IPS-15b (cell line): ENCODE results near the gene ANO7.

Experiments
- H3K27me3 ChIP-seq: one replicate; pipeline ENCODE4 v1.6.1; 2013; ENCODE audit warnings: low read length; ENCODE audit not compliant: control insufficient read depth, insufficient read depth
- H3K36me3 ChIP-seq: one replicate; pipeline ENCODE4 v1.6.1; 2013; ENCODE audit warnings: low read length; ENCODE audit not compliant: control insufficient read depth, insufficient read depth
- H3K4me1 ChIP-seq: one replicate; pipeline ENCODE4 v1.6.1; 2013; ENCODE audit warnings: mild to moderate bottlenecking, low read length; ENCODE audit not compliant: control insufficient read depth, insufficient read depth
- H3K4me3 ChIP-seq: one replicate; pipeline ENCODE4 v1.5.1; 2013; ENCODE audit warnings: low read depth, low read length
- H3K9ac ChIP-seq: one replicate; pipeline ENCODE4 v1.6.1; 2013; ENCODE audit warnings: low read depth, mild to moderate bottlenecking, low read length
- H3K9me3 ChIP-seq: one replicate; pipeline ENCODE4 v1.6.1; 2013; ENCODE audit warnings: mild to moderate bottlenecking, low read length; ENCODE audit not compliant: control insufficient read depth, insufficient read depth

ANO7 gene

DNA sequence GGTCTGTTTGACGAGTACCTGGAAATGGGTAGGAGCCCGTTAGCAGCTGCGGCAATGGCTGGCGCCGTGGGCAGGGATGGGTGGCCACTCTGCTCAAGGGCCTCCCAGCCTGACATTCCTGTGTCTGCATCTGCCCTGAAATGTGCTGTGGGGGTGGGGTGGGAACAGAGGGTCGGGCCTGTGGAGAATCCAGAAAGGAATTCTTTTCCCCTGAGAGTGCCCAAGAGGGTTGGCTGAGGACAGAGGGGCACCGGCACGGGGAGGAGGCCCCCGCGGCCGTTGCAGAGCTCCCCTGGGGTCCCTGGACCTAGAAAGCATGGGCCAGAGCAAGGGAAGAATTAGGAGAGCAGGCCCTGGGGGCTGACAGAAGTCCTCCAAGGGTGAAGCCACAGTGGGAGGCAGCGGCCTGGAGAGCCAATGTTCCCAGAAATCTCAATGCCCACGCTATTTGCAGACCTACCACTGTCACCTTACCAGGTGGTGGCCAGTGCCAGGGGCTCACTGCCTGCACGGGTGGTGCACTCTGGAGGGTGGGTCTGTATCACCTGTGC lies 27.8 kb downstream of the ANO7 start:
- no peak overlapping the region for H3K4me3 ChIP-seq
- H3K9ac ChIP-seq, result no peak overlapping the region
- H3K9me3 ChIP-seq, result no peaks in the 10 kb centered on the region
- H3K27me3 ChIP-seq, result no peaks in the 10 kb centered on the region
- no peaks in the 10 kb centered on the region for H3K36me3 ChIP-seq
- H3K4me1 ChIP-seq, result no peaks in the 10 kb centered on the region

DNA sequence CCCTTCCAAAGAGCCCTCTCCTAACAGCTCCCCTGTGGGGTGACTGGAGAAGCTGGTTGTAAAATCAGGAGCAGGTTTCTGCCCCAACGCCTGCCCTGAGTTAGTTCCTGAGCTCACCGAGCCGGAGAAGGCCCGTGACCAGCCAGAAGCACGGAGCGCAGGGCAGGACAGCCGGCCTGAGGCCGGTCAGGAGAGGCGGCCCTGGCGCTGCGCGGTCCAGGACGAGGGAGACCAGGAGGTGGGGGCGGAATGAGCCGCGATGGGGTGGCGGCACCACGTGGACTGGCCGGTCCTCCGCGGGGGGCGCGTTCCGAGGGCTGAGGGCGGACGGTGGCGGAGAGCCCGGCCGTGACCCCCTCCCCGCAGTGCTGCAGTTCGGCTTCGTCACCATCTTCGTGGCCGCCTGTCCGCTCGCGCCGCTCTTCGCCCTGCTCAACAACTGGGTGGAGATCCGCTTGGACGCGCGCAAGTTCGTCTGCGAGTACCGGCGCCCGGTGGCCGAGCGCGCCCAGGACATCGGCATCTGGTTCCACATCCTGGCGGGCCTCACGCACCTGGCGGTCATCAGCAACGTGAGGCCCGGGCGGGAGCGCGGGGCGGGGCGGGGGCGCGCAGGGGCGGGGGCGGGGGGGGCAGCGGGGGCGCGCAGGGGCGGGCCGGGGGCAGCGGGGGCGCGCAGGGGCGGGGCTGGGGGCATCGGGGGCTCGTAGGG lies 29.0 kb downstream of the ANO7 start:
- Histone ChIP-seq H3K9me3 (no peaks in the 10 kb centered on the region), H3K27me3 (no peaks in the 10 kb centered on the region), H3K4me3 (peak overlapping the region; percentile 61), H3K9ac (peak overlapping the region; percentile 37), H3K36me3 (no peaks in the 10 kb centered on the region), H3K4me1 (no peaks in the 10 kb centered on the region)

DNA sequence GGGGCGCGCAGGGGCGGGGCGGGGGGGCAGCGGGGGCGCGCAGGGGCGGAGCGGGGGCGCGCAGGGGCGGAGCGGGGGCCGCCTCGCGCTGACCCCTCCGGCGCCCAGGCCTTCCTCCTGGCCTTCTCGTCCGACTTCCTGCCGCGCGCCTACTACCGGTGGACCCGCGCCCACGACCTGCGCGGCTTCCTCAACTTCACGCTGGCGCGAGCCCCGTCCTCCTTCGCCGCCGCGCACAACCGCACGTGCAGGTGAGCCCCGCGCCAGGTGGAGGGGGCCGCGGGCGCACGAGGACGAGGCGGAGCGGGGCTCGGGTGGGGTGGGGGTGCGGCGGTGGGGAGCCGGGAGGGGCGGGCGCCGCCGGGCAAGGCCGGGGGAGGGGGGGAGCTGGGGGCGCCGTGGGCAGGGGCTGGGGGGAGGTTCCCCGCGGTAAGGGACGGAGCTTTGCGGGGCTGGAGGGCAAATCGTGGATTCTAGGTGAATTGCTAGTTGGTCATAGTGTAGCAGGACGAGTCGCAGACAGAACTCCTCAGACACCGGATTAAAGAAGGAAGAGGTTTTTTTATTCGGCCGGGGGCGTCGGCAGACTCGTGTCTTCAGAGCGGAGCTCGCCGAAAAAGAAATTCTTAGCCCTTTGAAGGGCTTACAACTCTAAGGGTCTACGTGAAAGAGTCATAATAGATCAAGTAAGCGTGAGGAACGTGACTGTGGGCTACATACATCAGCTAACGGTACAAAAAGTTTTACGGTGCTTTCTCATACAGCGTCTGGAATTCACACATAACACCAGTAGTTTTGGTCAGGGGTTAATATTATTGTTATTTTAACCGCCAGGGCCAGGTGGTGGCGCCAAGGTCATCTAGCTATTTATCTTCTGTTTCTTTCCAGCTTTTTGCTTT lies 29.9 kb downstream of the ANO7 start:
- Histone ChIP-seq H3K27me3 (no peaks in the 10 kb centered on the region), H3K4me3 (peak overlapping the region; percentile 71), H3K9me3 (no peaks in the 10 kb centered on the region), H3K36me3 (no peaks in the 10 kb centered on the region), H3K4me1 (no peaks in the 10 kb centered on the region), H3K9ac (no peak overlapping the region)

DNA sequence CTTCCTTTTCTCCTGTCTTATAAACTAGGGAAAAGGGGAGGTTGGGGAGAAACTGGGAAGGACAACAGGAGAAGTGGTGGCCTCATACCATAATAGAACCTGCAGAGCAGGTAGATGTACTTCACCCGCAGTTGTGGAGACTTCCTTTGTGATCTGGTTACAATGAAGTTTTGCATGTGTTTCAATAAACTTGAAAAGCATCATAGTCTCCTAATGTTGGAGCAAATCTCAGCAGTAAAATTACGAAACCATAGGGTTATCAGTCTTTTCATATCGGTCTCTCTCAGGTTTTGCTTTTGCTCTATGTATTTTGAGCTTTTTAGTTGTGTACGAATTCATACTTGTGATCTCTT lies 30.5 kb downstream of the ANO7 start:
- Histone ChIP-seq H3K27me3 (no peaks in the 10 kb centered on the region), H3K9me3 (no peaks in the 10 kb centered on the region), H3K4me1 (no peaks in the 10 kb centered on the region), H3K9ac (no peak overlapping the region), H3K36me3 (no peaks in the 10 kb centered on the region), H3K4me3 (peak overlapping the region; percentile 71)

DNA sequence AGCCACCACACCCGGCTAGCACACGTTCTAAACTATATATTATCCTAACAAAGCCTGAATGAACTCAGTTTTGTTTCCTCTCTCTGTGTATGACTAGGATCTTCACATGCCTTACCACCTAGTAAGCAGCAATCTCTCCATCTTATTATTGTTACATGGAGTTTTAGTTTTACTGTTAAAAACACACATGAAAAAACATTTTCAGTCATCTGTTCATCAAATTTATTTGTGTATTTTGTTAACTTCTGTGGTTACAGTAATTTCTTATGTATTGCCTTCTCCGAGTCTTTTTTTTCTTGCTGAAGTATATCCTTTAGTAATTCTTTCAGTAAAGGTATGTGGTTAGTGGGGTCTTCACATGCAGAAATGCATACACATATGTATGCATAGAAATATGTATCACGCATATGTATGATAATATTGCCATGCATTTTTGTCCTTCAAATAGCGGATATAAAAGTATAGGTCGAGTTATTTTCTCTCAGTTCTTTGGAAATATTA lies 31.4 kb downstream of the ANO7 start:
- H3K9ac ChIP-seq, result no peak overlapping the region
- H3K4me3 ChIP-seq, result no peak overlapping the region
- peaks cover under 1% of the 10 kb centered on the region for H3K36me3 ChIP-seq

DNA sequence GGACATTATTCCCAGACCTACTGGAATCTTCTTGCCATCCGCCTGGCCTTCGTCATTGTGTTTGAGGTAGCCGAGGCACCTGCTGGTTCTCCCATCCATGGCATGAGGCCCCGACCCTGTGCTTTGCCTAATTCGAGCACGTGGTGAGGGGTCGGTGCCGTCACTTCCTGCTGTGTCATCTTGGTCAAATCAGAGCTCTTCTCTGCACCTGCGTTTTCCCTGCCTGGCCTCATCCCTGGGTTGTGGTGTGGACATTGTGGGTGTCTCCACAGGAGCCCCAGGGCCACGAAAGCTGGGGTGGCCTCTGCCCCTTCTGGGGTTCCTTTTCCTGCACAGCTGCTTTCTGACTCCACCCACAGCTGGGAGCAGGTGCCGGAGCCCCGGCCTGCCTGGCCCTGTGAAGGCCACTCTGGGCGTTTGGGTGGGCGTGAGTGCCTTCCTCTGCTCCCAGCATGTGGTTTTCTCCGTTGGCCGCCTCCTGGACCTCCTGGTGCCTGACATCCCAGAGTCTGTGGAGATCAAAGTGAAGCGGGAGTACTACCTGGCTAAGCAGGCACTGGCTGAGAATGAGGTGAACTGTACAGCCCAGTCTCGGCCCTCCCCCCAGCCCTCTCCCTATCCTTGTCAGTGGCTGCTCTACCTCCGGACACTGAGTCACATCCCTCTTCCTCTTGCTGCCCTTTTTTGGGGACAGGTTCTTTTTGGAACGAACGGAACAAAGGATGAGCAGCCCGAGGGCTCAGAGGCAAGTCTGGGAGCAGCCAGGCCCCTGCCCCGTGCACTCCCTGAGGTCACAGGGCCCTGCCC lies 34.9 kb downstream of the ANO7 start:
- no peak overlapping the region for H3K4me3 ChIP-seq
- no peaks in the 10 kb centered on the region for H3K4me1 ChIP-seq
- H3K9me3 ChIP-seq, result no peaks in the 10 kb centered on the region
- H3K36me3 ChIP-seq, result peaks cover 12% of the 10 kb centered on the region
- H3K27me3 ChIP-seq, result no peaks in the 10 kb centered on the region
- no peak overlapping the region for H3K9ac ChIP-seq

More for the DNA sequence above, 31.4 kb downstream of the ANO7 start:
- no peaks in the 10 kb centered on the region for H3K4me1 ChIP-seq
- H3K27me3 ChIP-seq, result no peaks in the 10 kb centered on the region
- H3K9me3 ChIP-seq, result no peaks in the 10 kb centered on the region

DNA sequence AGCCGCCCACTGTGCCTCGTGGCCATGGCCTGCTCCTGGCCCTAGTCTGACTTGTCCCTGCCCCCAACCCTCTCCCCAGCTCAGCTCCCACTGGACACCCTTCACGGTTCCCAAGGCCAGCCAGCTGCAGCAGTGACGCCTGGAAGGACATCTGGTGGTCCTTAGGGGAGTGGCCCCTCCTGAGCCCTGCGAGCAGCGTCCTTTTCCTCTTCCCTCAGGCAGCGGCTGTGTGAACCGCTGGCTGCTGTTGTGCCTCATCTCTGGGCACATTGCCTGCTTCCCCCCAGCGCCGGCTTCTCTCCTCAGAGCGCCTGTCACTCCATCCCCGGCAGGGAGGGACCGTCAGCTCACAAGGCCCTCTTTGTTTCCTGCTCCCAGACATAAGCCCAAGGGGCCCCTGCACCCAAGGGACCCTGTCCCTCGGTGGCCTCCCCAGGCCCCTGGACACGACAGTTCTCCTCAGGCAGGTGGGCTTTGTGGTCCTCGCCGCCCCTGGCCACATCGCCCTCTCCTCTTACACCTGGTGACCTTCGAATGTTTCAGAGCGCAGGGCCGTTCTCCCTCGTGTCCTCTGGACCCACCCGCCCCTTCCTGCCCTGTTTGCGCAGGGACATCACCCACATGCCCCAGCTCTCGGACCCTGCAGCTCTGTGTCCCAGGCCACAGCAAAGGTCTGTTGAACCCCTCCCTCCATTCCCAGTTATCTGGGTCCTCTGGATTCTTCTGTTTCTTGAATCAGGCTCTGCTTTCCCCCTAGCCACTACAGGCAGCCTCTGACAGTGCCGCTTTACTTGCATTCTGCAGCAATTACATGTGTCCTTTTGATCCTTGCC lies 35.8 kb downstream of the ANO7 start:
- Histone ChIP-seq H3K4me3 (no peak overlapping the region), H3K4me1 (no peaks in the 10 kb centered on the region), H3K36me3 (peaks cover 20% of the 10 kb centered on the region), H3K27me3 (no peaks in the 10 kb centered on the region), H3K9ac (no peak overlapping the region), H3K9me3 (no peaks in the 10 kb centered on the region)

DNA sequence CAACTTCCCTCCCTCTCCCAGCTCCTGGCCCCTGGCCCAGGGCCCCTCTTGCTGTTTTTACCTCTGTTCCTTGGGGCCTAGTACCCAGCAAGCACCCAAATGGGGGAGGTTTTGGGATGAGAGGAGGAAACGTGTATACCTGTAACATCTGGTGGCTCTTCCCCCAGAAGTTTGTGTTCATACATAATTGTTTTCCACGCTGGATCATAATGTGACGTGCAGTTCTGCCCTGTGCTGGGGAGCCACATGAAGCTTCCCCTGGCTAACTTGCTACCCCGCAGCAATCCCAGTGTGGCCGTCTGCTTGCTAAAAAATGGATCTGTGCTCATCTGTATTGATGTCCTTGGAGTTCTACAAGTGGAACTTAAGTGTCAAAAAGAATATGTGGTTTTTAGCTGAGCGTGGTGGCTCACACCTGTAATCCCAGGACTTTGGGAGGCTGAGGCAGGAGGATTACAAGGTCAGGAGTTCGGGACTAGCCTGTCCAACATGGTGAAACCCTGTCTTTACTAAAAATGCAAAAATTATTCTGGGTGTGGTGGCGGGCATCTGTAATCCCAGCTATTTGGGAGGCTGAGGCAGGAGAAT lies 36.5 kb downstream of the ANO7 start:
- Histone ChIP-seq H3K27me3 (no peaks in the 10 kb centered on the region), H3K4me1 (no peaks in the 10 kb centered on the region), H3K4me3 (no peak overlapping the region), H3K36me3 (peaks cover 27% of the 10 kb centered on the region), H3K9ac (no peak overlapping the region), H3K9me3 (no peaks in the 10 kb centered on the region)

DNA sequence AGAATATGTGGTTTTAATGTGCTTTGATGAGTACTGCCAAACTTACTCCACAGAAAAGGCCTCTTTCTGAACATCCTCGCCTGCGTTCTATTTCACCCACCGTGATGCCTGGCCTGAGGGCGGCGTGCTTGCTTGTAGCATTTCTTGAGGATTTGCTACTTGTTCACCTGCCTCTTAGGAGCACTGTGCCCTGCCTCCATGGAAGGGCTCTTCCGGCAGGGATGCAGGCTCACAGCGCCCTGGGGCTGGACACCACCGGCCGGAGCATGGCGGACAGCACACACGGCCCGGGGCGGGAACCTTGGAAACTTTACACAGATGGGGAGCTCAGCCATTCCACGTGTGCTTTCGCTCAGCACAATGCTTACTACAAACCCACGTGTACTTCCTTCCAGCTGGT lies 37.1 kb downstream of the ANO7 start:
- Histone ChIP-seq H3K4me3 (no peak overlapping the region), H3K27me3 (no peaks in the 10 kb centered on the region), H3K9me3 (no peaks in the 10 kb centered on the region), H3K9ac (no peak overlapping the region), H3K36me3 (peaks cover 33% of the 10 kb centered on the region), H3K4me1 (no peaks in the 10 kb centered on the region)

DNA sequence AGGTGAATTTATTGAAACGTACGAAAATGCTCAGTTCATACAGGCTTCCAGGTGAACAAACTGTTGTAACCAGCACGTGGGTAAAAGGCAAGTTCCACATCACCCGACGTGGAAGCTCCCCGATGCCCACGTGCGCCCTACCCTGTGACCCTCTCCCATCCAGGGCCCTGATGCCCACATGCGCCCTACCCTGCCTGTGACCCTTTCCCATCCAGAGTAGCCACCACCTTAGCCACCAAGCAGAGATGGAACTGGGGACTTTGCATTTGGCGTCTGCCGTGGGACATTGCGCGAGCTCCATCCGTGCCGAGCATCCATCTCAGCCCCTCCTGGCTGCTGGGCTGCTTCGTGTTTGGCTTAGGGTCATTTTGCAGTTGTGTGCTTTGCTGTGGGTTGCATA lies 37.5 kb downstream of the ANO7 start:
- no peaks in the 10 kb centered on the region for H3K9me3 ChIP-seq
- H3K9ac ChIP-seq, result no peak overlapping the region
- H3K4me3 ChIP-seq, result no peak overlapping the region
- no peaks in the 10 kb centered on the region for H3K27me3 ChIP-seq
- no peaks in the 10 kb centered on the region for H3K4me1 ChIP-seq
- H3K36me3 ChIP-seq, result peaks cover 35% of the 10 kb centered on the region
